ENCODE results near the gene MSH5.

DNA sequence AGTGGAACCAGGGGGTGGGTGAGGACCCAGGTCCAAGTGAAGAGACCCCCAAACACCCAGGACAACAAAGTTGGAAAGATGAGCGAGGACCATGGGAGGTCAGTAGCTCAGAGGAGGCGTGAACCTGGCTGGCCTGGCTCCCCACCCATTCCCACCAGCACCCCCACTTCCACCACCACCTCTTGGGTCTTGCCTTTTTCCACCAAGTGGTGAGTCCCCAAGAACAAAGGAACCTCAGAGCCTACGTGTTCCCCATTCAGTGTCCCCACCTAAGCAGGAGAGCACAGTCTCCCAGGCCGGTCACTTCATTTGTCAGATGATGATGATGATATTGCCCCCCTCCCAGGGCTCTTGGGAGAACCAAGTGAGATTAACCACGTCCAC lies 37.9 kb downstream of the MSH5 start:
- TF ChIP-seq, protein P1, sequence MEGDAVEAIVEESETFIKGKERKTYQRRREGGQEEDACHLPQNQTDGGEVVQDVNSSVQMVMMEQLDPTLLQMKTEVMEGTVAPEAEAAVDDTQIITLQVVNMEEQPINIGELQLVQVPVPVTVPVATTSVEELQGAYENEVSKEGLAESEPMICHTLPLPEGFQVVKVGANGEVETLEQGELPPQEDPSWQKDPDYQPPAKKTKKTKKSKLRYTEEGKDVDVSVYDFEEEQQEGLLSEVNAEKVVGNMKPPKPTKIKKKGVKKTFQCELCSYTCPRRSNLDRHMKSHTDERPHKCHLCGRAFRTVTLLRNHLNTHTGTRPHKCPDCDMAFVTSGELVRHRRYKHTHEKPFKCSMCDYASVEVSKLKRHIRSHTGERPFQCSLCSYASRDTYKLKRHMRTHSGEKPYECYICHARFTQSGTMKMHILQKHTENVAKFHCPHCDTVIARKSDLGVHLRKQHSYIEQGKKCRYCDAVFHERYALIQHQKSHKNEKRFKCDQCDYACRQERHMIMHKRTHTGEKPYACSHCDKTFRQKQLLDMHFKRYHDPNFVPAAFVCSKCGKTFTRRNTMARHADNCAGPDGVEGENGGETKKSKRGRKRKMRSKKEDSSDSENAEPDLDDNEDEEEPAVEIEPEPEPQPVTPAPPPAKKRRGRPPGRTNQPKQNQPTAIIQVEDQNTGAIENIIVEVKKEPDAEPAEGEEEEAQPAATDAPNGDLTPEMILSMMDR (IDR thresholded peaks at IDR 0.05), result no peak
- TF ChIP-seq POLR2AphosphoS5 (IDR thresholded peaks at IDR 0.05), result no peak
- TF ChIP-seq POLR2A (IDR thresholded peaks at IDR 0.05; ENCODE audit: low read depth), result no peak
- TF ChIP-seq EP300 (IDR thresholded peaks at IDR 0.05), result no peak

Measured in esophagus muscularis mucosa (tissue), 4 donors.